GM19452 (cell line): ENCODE results near the gene PRDM11.
"Not testable (repeated sequence)": the region's sequence is repeated elsewhere in the genome, so short reads cannot be mapped to it uniquely, and the experiment has no call there.

Experiments used
- ATAC-seq: cut with Tn5 transposase; IDR thresholded peaks from one replicate; pipeline ENCODE4 v1.9.1; 2021; ENCODE audit not compliant: unreplicated experiment

Gene PRDM11

DNA sequence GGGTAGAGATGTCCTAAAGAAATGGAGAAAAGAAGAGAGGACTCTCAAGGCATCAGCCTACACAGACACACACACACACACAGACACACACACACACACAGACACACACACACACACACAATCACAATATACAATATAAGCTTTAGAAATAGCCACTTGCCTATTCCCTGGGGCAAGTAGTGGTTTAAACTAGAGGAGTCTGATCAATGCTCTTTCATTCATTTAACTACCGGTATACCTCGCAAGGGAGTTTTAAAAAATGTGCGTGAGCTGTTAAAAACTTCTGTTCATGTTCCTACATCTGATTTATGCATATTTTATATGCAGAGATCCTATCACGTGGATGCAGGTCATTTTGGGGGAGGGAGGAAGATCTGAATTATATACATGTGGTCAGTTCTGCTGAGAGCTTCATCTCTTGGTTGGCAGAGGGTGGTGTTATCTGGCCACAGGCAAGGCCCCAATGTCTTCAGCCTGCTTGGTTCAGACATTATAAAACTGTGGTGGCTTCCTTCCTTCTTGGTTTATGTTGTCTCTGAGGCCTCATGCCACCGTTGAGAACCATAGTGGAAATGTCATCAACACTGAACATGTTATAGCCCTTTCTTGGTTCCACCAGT is 83.1 kb downstream of the PRDM11 start:
- no peak for ATAC-seq

DNA sequence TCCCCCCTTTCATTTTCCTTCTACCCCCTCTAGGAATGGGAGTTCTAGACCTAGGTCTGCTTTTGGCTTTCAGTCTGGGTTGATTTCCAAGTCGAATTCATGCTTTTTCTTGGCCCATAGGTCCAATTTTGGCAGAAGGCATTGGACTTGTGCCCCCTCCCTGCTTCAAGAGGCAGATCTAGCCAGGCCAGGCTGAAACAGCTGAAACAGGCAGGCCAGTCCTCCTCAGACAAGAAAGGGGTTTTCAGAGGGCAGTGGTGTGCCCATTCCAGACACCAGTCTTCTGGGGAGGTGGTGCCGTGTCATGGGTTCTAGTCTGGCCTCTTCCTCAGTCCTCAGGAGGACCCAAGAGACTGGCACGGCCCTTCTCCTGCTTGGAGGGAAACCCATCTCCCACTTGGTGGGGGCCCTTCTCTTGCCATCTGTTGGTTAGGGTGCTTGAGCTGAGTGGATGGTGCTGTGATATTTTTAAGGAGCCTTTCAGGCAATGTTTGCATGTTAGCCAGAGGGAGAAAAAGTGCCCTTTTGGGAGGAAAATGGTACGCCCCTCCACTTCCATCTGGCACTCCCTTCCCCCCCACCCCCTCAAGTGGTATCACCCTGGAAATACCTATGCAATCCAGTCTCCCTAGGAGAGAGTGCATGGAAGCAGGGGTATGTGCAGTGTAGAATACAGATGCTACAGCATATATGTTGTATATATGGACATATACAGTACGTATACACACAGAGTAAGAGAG is 86.1 kb downstream of the PRDM11 start:
- no peak for ATAC-seq

DNA sequence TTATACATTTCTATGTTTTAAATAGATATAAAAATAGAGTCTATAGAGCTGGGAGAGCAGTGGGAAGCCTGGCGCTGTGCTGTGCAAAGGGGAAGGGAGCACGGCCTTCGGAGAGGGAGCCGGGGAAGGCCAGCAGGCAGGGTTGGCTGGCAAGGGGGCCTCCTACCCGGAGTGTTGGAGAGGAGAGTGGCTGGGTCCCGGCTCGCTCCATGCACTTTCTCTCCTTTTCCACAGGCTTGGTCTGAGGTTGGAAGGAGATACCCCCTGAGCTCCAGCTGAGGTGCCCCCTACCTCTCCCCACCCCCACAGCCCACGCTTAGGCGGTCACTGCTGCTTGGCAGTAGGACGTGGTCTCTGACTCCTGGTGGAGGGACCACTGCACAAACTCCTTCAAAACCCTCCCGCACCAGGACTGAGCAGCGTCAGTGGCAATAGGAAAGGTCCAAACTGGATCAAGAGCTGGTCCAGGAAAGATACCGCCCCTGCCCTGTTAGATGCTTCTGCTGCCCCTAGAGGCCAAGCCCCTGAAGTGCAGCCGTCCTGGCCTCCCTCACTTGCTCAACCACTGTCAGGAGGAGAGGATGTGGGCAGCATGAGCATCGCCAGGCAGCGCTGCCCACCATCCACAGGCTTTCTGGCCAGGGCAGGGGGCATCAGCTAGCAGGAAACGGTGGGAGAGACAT is 86.8 kb downstream of the PRDM11 start:
- ATAC-seq: no peak

DNA sequence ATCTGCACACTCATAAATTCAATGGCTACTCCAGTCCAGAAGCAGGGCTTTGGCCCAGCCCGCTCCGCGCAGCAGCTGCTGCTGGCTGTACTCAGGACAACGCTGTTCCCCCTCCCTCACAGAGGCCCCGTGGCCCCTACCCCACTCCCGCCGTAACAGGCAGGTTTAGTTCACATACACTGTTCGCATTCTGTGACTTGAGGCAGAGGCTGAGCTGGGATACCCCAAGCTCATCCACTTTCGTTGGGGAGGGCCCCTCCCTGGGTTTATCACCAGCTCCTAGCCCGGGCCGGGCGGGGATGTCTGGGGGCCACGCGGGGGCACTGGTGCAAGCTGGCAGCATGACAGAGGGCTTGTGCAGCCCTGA is 87.3 kb downstream of the PRDM11 start:
- no peak for ATAC-seq

DNA sequence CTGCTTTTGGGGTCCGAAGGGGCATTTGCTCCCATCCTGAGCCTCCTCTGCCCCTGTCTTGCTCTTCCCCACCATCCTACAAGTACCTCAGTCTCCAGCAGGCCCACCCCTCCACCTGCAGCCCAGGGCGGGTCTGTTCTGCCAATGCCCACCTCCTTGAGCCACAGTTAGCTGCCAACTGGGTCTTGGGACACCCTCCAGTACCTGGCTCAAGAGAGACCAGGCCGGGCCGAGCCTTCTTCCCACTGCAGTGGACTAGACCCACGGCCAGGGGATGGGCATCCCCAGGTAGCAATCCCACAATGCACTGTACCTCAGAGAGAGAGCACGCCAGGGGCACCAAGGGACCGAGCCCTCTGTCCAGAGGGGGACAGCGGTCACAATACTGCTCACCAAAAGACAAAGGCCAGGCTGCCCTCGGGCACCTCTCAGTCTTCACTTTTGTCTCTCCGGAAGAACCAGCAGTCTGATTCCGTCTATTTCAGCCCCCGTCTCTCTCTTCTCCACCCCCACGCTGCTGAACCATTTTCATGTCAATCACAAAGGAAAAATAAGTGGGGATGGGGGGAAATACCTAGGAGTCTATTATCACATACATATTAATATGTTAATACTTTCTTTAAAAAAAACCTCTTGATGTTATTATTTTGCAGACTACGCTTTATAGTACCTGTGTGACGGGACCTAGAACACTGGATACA is 88.0 kb downstream of the PRDM11 start:
- ATAC-seq: no peak

DNA sequence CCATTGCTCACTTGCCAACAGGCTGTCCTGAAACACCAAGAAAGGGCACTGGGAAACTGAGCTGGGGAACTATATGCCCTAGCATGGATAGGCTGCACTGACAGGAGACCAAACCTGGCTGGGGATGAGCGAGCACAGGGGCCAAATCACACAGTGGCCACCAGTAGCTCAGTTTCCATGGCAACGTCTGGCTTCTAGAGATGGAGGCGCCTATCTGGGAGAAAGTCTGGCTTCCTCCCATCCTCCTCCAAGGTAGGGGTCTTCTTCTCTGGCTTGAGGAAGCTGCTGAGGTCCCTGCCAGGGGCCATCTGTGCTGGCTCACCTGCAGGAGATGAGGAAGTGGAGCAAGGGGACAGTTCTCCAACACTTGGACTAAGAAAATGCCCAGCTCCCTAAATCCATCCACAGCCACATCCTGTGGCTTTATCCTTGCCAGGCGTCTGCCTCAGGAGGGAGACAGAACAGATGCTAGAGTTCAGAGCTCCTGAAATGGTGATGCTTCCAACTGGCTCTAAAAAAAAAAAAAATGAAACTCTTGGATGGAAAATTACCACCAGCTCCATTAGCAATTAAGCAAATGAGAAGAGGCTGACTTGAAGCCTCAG is 91.4 kb downstream of the PRDM11 start:
- no peak for ATAC-seq

DNA sequence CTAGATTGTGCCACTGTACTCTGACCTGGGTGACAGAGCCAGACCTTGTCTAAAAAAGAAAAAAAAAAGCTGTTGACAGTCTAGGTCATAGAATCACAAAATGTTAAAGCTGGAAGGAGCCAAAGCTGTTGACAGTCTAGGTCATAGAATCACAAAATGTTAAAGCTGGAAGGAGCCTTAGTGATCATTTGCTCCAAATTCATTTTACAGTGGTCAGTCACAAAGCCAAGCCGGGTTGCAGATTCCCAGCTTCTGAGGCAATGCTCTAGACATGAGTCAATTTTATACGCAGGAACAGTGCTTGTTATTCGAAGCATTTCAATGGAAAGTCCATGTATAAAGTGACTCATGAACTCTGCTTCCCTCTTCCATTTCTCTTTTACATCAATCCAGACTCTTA is 92.3 kb downstream of the PRDM11 start:
- ATAC-seq: no peak

DNA sequence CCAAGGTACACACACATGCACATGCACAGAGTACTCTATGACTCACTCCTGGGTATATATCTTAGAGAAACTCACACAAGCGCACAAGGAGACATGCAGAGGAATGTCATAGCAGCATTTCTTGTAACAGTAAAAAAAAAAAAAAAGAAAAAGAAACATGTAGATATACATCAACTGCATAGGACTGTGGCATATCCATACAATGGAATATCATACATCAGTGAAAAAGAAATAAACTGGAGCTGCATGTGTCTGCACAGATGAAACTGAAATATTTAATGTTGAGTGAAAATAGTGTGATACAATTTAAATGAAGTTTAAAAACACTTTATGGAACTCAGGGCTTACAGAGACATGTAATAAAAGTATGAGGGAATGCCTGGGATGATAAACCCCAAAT is 93.3 kb downstream of the PRDM11 start:
- no peak for ATAC-seq

DNA sequence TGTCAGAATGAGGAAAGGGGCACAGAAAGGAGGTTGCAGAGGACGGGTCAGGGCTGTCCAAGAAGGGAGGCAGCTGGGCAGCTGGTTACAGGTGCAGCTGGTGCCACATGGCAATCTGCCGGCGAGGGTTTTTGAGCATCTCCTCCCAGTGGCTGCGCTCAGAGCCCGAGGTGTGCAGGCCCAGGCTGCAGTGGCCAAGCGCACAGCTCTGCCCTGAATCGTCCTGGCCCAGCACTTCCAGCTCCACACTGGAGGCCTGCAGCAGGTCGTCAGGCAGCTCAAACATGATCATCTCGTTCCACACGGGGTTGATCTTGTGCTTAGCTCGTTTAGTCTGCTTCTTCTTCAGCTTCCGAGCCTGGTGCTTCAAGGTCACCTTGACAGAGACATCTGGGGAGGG is 97.5 kb downstream of the PRDM11 start:
- ATAC-seq: no peak

DNA sequence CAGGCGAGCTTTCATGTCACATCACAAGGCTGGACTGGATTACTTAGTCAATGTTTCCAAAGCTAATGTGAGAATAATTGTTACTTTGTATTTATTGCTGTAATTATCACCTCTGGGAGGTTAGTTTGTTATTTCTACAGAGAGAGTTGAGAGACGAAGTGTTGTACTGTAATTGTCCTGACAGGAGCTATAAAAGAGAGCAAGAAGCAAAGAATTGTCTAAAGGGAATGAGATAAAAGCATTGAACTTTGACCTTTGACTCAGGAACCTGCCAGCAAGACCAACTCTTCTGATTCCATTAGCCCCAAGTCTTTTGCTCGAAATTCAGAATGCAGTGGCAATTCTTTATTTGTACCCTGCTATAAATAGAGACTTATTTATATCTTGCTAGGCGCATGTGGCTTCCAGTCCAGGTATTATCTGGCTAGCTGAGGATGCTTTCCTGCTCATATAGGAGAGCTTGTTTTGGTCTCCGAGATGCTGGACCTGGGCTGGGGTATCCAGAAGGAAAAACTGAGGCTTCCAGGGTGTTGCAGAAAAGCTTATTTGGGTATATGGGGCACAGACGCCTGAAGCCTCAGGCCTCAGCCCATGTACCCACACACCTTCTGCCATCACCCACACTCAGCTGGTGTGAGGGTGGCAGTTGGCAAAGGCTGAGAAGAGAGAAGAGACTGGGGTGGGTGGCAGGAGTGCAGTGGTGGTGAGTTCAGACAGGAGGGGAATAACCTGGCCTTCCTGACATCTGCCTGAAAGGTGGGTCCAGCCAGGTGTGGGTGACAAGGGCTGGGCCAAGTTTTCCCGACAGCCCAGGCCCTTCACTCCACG is 99.0 kb downstream of the PRDM11 start:
- no peak for ATAC-seq

DNA sequence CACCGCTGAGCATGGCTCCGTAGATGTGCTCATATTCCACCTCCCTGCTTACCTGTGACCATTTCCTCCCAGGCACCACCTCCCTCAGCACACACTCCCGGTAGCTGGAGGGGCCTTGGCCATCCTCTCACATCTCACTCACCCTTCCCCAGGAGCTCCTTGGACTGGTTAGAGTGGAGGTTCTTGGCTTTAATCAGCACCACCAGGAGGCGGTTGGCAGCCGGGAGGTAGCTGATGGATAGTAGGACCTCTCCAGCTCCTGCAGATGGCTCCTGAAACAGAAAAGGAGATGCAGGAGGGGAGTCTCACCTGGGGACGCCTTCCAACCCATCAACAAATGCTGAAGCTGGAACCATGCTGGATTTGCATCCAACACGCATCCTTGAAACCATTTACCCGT is 99.8 kb downstream of the PRDM11 start:
- no peak for ATAC-seq

DNA sequence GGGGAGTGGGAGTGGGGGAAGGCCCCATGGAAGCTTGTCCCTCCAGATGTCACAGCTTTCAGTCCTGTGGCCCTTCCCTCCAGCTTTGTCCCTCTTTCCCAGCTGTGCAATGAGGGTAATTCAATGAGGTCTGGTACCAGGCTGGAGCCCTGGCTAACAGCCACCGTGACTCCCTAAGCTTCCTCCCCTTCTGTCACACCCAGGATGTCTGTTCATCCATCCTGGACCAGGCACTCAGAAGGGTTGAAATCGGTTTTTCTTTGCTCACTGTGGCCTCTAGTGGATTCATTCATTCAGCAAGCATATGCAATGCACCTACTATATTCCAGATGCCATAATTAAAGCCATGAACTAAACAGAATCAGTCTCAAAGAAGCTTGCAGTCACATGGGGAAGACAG is 101.0 kb downstream of the PRDM11 start:
- no peak for ATAC-seq

DNA sequence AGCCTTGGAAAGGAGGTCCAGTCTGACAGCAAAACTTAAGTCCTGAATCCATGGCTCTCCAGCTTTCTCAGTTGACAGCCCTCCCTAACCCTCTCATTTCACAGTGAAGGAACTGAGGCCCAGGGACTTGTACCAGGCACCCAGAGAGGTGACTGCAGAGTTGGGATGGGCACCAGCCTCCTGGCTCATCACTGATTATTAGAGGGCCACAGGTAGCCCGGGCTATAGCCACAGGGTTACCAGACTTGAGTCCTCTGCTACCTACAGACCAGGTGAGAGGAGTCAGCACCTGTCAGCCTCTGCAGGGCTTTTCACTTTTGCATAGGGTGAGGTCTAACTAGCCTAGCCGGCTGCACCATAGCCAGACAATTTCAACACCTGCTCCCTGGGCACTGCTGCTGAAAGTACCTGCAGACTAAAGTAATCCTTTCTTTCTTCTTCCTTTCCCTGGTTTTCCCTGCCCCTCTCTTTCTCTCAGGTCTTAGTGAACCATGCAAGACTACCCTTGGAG is 102.1 kb downstream of the PRDM11 start:
- no peak for ATAC-seq

DNA sequence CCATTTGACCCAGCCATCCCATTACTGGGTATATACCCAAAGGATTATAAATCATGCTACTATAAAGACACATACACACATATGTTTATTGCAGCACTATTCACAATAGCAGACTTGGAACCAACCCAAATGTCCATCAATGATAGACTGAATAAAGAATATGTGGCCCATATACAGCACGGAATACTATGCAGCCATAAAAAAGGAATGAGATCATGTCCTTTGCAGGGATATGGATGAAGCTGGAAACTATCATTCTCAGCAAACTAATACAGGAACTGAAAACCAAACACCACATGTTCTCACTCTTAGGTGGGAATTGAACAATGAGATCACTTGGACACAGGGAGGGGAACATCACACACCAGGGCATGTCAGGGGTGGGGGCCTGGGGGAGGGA is 102.9 kb downstream of the PRDM11 start:
- not testable (repeated sequence) for ATAC-seq

DNA sequence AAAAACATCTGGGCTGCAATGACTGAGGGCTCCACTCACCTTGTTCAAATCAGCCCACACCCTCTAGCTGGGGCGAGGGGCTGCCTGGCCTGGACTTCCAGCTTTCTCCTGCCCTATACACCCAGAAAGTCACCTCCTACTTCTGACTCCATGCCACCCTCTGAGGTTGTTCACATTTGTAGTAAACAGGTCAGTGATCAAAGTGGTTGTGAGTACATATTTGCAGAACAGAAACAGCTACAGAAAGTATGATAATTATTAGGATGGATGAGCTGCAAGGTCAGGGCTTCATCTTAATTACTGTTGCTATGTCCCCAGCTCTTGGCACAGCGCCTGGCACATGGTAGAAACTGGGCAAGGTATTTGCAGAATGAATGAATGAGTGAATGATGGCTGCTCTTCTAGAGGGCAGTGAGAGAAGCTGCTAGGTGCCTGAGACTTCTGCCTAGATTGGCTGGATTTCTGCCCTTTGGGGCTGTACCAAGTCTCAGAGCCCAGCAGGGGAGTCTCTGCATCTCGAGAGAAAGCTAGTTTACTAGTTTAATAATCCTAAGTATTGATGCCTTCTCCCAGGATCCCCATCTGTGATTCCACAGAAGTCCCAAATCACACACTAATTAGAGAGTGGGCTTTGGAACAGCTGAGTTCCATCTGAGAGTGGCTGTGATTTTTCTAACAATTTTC is 103.7 kb downstream of the PRDM11 start:
- no peak for ATAC-seq

DNA sequence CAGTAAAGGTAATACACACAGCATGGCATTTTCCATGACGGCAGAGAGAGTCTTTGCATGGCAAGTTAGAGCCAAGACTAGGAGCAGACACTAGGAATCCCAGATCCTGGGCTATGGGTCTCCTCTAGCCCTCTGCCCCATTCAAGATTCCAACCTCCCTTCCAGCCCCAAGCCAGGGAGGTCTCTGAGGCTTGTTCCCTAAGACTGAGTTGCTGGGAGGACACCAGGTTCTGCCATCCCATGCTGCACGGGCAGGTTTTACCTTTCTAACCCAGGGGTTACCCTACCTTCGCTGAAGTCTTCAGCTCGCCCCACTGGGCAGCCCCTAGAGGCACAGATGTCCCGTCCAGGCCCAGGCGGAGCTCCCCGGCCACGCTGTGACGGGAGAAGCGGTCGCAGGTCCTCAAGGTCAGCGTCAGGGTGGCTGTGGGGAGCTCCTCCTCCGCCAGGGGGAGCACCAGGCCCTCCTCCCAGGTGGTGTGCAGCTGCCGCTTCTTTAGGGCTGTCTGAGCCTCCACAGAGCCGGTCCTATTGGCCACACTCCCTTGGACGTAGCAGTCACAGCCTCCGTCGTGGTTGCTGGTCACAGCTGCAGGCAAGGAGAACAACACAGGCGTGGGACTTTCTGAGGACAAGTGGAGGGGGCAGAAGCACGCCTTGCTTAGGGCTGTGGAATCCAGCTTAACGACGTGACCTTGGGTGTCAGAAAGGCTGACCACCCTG is 105.9 kb downstream of the PRDM11 start:
- no peak for ATAC-seq

DNA sequence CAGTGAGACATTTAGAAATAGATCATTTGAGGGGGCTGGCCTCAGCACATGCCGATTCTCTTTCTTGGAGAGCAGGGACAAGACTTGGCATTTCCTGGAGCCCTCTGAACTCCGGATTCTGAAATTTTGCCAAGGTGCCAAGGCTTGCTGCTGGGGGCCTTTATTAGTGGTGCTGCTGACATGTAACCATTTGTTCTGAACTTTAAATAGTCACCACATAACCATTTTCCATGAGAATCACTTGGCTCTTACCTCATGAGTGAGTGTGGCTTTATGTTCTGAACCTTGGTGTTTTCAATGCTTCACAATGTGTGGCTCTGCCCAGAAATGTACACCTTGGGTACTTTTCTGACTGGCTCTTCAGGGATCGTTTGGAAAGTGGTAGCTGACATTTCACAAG is 106.4 kb downstream of the PRDM11 start:
- no peak for ATAC-seq

DNA sequence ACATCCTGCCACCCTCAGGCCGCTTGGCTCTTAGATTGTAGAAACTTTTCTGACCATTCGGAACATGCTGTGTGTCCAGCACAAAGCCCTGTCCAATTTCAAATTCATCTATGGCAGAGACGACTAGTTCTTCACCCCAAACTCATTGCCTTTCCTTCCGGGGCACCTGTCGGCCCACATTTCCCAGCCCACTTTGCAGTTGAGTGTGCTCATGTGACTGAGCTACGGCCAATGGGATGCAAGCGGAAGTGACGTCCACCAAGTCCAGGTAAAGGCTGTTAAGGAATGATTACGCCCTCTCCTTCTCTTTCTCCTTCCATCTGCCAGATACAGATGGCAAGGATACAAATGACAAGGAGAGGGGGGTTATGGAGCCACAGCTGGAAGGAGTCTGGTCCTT is 107.2 kb downstream of the PRDM11 start:
- ATAC-seq: no peak

DNA sequence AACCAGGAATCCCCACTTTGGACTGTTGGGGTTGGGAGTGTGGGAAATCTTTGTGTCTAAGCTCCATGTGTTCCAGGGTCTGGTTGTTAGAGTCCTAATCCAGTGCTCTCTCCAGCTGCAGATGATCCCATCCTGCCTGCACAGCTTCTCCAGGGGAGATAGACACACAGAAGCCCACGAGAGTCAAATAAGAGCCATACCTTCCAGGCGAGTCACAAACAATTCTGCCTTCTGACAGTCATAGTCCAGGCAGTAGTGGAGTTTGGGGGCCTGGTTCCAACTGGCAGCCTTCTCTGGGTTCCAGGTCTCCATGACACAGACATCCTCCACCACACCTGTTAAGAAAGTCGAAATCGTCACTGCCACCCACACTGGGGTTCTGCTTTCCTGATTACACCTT is 107.6 kb downstream of the PRDM11 start:
- ATAC-seq: no peak
